ENCODE results near the gene CBX1. TPM values are rescaled to one million over a fixed set of nuclear protein-coding genes. Genes with fewer than 3 reads are reported as not detected.

The CBX1 gene
- total RNA-seq, 1 donor from 2014 or later, result 210 TPM

DNA sequence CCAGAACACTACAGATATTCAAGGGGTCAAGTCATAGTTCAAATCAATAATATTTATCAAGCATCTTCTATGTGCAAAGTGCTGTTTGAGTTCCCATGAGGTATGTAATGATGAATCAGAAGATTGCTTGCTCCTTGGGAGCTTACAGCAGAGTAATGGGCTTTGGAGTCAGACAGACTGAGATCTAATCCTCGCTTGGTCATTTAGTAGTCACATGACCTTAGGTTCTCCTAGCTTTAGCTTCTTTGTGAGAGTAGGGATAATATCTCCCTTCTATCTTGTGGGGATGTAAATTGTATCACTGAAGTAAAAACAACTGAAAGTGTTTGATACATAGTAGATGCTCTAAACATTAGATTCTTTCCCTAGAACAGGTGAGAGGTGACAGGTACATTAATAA, 36.4 kb upstream of the CBX1 start:
- peaks cover 58% of the 10 kb centered on the region for H3K27me3 Mint-ChIP-seq (ENCODE audit: low read depth)
- no peaks in the 10 kb centered on the region for H3K4me1 Mint-ChIP-seq
- H3K27ac Mint-ChIP-seq (ENCODE audit: unreplicated experiment), result no peak overlapping the region
- no peak for TF ChIP-seq CTCF (conservative IDR thresholded peaks at IDR 0.05)
- H3K9me3 Mint-ChIP-seq, result no peaks in the 10 kb centered on the region
- no peak overlapping the region for H3K4me3 Mint-ChIP-seq
- no peak for DNase-seq (ENCODE audit: low read depth, low spot score)
- no peaks in the 10 kb centered on the region for H3K36me3 Mint-ChIP-seq (ENCODE audit: low read depth)

- peak; percentile 26 for TF ChIP-seq CTCF (conservative IDR thresholded peaks at IDR 0.05)
- no peak for DNase-seq (ENCODE audit: low read depth, low spot score)
These were observed 33.7 kb upstream of the CBX1 start for GRCh38 chr17:48134912-48135480.

DNA sequence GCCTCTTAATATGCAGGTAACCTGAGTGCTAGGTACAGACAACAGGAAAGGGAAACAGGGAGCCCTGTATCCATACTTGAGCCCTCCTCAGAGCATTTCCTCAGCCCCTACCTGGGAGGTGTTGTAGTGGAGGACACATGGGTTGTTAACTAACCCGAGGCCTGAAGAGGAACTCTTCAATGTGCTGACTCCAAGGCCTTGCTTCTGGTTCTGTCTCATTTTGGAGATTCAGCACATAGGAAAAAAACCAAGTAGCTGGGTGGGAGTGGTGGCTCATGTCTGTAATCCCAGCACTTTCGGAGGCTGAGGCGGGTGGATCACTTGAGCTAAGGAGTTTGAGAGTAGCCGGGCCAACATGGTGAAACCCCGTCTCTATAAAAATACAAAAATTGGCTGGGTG, 31.1 kb upstream of the CBX1 start:
- TF ChIP-seq CTCF (conservative IDR thresholded peaks at IDR 0.05), result no peak
- Mint-ChIP-seq H3K36me3 (ENCODE audit: low read depth) (no peaks in the 10 kb centered on the region), H3K4me3 (no peak overlapping the region), H3K4me1 (peaks cover 5% of the 10 kb centered on the region), H3K27me3 (ENCODE audit: low read depth) (peaks cover 22% of the 10 kb centered on the region), H3K27ac (ENCODE audit: unreplicated experiment) (no peak overlapping the region), H3K9me3 (no peaks in the 10 kb centered on the region)
- DNase-seq (ENCODE audit: low read depth, low spot score), result no peak

More at GRCh38 chr17:48134912-48135480, 33.7 kb upstream of the CBX1 start:
- Mint-ChIP-seq H3K4me3 (no peak overlapping the region), H3K27ac (ENCODE audit: unreplicated experiment) (no peak overlapping the region), H3K36me3 (ENCODE audit: low read depth) (no peaks in the 10 kb centered on the region), H3K4me1 (peaks cover 5% of the 10 kb centered on the region), H3K9me3 (no peaks in the 10 kb centered on the region), H3K27me3 (ENCODE audit: low read depth) (peaks cover 37% of the 10 kb centered on the region)

GRCh38 chr17:48131216-48131824, 30.0 kb upstream of the CBX1 start:
- no peak overlapping the region for H3K4me3 Mint-ChIP-seq
- peak; percentile 69 for DNase-seq (ENCODE audit: low read depth, low spot score)
- peaks cover 5% of the 10 kb centered on the region for H3K4me1 Mint-ChIP-seq
- no peak overlapping the region for H3K27ac Mint-ChIP-seq (ENCODE audit: unreplicated experiment)
- H3K27me3 Mint-ChIP-seq (ENCODE audit: low read depth), result peaks cover 16% of the 10 kb centered on the region
- TF ChIP-seq CTCF (conservative IDR thresholded peaks at IDR 0.05), result peak; percentile 94
- H3K36me3 Mint-ChIP-seq (ENCODE audit: low read depth), result no peaks in the 10 kb centered on the region
- no peaks in the 10 kb centered on the region for H3K9me3 Mint-ChIP-seq

DNA sequence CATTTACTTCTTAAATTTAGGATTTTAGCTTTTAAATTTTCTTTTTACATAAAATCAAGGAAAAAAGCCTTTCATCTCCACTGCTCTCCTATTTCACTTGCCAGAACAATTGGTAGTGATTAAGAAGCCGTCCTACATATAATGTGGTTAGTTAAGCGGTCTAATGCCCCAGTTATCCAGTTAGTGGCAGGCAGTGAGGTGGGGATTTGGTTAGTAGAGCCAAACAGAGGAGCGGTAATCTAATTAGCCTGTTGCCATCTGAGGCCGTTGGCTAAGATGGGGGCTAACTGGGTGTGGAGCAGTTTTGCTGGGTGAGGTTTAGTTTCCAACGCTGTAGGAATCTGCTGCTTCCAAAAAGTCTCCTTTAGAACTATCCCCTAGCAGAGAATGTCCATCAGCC, 28.7 kb upstream of the CBX1 start:
- DNase-seq (ENCODE audit: low read depth, low spot score), result no peak
- no peaks in the 10 kb centered on the region for H3K36me3 Mint-ChIP-seq (ENCODE audit: low read depth)
- no peak overlapping the region for H3K27ac Mint-ChIP-seq (ENCODE audit: unreplicated experiment)
- peaks cover 10% of the 10 kb centered on the region for H3K4me1 Mint-ChIP-seq
- H3K4me3 Mint-ChIP-seq, result no peak overlapping the region
- H3K27me3 Mint-ChIP-seq (ENCODE audit: low read depth), result peaks cover 10% of the 10 kb centered on the region
- H3K9me3 Mint-ChIP-seq, result no peaks in the 10 kb centered on the region
- TF ChIP-seq CTCF (conservative IDR thresholded peaks at IDR 0.05), result no peak

All from neural crest cell (in vitro differentiated cells).